Glomerular visceral epithelial cell (primary cell): ENCODE results near the gene IGFN1.
"Not testable (repeated sequence)": the region's sequence is repeated elsewhere in the genome, so short reads cannot be mapped to it uniquely, and the experiment has no call there.

Experiments used
- DNase-seq: peaks from one replicate; pipeline ENCODE4 v3.0.0-alpha.2; 2016; ENCODE audit errors: extremely low spot score

IGFN1 gene

DNA sequence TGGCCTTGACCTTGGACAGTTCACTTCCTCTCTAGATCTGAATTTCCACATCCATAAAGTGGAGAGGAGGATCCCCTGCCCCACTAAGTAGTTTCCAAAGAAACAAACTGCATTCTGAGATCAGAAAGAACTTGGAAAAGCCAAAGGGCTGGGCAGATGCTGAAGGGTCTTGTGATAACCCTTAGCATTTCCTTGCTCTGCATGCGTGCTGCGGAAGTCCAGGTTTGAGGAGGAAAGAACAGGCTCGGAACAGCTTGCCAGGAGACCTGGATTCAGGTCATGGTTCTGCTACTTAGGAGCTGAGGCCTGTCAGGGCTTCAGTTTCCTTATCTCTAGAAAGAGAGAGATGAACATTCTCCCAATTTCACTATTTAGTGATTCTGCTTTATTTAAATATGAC is 27.2 kb downstream of the IGFN1 start:
- no peak for DNase-seq

DNA sequence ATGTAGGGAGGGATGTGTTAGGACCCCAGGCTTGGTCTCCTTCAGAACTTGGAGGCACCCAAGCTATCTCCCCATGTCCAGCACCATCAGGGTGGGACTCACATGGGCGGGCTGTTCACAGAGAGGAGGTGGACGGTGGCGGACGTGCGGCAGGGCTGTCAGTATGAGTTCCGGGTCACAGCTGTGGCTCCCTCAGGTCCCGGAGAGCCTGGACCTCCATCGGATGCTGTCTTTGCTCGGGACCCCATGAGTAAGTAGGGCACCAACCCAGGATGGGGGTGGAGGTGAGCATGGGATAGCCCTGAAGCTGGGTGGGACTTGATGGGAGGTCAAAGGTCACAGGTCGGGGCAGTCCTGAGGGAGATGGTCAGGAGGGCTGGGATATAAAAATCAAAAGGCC is 27.8 kb downstream of the IGFN1 start:
- DNase-seq: no peak

DNA sequence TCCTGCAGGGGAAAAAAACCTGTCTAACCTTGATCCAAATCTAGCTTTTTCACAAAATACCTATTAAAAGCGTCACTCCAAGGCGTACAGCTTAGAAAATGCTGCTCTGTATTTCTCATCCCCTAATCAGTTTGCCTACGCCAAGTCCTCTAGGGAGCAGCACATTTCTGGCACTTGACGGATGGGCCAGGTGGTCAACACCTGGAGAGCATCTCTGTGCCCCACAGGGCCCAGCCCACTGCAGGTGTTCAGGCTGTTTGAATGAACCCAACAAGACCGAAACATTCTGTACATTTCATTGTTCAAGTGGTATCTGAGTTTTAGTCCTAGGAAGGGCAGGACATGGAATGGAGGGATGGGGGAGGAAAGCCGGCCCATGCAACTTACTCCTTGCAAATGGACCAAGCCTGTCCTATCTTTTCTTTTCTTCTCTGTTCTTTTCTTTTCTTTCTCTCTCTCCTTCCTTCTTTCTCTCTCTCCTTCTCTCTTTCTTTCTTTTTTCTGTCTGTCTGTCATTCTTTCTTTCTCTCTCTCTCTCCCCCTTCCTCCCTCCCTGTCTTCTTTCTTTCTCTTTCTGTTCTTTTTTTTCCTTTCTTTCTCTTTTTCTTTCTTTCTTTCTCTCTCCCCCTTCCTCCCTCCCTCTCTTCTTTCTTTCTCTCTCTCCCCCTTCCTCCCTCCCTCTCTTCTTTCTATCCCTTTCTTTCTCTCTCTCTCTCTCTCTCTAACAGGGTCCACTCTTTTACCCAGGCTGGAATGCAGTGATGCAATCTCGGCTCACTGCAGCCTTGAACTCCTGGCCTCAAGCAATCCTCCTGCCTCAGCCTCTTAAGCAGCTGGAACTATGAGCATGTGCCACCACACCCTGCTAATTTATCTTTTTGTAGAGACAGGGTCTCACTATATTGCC is 29.1 kb downstream of the IGFN1 start:
- no peak for DNase-seq

DNA sequence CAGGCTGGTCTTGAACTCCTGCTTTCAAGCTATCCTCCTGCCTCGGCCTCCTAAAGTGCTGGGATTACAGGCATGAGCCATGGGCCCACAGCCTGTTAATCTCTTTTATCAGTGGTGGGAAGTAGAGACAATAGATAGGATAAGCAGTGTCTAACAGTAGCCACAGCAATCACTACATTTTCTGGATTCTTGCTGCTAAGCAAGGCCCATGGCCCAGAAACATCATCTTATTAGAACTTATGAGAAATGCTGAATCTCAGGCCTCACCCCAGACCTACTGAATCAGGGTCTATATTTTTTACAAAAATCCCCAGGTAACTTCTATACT is 29.7 kb downstream of the IGFN1 start:
- DNase-seq: no peak

DNA sequence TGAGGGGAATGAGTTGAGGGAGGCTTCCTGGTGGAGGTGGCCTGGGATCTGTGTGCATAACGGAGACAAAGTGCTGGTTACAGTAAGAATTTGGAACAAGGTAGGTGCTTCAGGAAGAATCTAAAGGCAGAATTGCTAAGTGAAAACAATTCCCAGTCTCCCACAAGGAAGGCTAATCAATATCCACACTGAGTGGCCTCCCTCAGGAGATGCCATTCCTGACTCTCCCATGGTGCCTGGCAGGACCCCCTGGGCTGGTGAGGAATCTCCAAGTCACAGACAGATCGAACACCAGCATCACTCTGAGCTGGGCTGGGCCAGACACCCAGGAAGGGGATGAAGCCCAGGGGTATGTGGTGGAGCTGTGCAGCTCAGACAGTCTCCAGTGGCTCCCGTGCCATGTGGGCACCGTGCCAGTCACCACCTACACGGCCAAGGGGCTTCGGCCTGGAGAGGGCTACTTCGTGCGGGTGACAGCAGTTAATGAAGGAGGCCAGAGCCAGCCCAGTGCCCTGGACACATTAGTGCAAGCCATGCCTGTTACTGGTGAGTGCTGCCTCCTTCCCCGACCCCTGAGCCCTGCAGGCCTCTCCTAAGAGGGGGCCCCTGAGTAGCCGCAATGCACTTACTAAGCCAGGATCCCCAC is 30.7 kb downstream of the IGFN1 start:
- DNase-seq: no peak

DNA sequence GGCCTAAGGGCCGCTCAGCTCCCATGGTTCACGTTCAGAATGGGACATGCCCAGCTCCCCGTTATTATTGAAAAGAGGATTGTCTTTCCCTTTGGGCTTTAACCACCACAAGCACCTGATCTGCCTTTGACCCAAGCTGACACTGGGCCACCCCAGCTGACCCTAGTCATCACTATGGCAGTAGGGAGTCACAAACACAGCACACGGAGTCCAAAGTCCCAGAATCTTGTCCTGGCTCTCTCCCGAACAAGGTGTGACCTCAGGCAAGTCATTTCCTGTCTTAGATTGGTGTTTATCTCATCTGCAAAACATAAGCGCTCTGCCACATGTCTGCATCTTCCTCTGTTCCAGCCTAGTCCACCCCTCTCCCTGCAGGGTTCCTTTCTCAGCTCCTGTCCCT is 31.5 kb downstream of the IGFN1 start:
- no peak for DNase-seq

DNA sequence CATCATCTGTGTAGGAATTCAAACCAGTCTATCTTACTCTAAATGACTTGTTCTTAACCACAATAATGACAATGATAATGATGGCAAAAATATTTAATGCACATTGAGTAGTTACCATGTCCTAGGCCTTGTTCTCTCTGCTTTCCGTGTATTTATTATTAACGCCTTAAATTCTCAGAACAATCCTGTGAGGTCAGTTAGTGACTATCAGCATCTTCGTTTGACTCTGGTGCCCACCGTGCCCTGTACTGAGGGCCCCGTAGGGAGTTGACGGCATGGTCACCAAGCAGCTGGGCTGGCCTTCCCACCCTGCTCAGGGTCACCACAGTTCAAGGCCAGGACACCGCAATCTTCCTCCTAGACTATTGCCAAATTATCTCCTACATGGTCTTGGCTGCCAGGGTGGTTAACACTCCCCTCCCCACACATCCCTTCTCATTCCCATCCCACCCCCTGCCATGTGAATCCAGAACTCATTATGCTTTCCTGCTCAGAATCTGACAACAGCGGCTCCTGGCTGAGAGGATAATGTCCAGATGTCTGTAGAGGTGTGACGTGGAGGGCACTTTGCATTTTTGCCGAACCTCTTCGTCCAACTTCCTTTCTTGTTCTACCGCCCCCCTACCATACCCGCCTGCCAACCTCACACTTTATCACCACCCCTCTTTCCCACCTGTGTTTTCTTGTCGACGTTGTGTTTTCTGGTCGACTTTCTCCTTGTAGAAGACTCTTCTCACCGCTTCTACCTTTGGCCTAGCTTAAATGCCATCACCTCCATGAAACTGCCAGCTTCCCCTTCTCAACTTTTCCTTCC is 33.4 kb downstream of the IGFN1 start:
- no peak for DNase-seq

DNA sequence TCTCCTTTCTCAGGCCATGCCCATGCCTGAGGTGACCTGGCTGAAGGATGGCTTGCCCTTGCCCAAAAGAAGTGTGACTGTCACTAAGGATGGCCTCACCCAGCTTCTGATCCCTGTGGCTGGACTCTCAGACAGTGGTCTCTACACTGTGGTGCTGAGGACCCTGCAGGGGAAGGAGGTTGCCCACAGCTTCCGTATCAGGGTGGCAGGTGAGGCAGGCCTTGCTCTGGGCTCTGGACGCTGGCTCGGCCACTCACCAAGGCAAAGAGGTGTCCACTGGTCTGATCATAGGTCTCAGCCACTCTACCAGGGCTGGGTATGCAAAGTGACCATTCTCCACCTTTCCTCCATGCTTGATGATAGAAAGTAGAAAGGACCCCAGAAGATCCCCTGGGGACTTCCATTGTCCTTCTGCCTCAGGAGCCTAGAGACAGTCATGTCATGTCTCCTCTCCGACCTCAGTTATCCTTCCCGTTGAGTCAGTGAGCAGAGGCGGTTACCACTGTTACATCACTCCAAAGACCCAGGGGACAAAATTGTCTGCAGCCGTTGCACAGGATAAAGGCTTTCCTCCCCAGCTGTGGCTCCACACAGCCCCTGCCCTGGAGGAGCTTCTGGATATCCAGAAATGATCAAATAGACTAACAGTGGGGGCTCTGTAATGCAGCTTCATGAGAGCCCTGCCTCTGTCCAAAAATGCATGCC is 34.2 kb downstream of the IGFN1 start:
- DNase-seq: no peak

DNA sequence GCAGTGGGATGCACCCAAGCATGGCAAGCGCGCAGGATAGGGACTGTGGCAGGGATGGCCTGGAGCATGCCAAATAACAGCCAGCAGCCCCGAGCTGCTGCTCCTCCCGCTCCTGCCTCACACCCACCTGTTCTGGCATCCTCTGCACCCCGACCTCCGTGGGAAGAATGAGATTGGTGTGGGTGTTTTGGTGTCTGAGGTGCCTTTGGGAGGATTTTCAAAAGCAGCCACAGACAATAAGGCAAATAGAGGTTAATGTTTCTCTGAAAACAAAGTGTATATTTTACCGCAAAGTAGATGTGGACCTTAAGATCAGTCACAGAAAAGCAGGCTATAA is 35.5 kb downstream of the IGFN1 start:
- DNase-seq: no peak

DNA sequence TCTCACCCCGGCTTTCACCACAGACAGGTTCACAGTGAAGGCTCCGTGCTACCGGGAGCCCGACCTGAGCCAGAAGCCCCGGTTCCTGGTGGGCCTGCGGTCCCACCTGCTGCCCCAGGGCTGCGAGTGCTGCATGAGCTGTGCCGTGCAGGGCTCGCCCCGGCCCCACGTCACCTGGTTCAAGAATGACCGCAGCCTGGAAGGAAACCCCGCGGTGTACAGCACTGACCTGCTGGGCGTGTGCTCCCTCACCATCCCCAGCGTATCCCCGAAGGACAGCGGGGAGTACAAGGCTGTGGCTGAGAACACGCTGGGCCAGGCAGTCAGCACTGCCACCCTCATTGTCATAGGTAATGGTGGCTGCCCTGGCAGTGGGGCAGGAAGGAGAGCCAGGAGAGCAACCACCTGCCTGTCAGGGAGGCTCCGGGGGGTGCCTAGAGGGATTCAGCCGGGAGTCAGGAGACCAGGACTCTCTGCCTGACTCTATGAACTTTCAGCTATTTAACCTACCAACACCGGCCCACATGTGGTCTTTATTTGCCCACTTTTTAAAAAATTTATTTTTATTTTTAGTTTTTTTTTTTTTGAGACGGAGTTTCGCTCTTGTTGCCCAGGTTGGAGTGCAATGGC is 36.4 kb downstream of the IGFN1 start:
- DNase-seq: no peak

DNA sequence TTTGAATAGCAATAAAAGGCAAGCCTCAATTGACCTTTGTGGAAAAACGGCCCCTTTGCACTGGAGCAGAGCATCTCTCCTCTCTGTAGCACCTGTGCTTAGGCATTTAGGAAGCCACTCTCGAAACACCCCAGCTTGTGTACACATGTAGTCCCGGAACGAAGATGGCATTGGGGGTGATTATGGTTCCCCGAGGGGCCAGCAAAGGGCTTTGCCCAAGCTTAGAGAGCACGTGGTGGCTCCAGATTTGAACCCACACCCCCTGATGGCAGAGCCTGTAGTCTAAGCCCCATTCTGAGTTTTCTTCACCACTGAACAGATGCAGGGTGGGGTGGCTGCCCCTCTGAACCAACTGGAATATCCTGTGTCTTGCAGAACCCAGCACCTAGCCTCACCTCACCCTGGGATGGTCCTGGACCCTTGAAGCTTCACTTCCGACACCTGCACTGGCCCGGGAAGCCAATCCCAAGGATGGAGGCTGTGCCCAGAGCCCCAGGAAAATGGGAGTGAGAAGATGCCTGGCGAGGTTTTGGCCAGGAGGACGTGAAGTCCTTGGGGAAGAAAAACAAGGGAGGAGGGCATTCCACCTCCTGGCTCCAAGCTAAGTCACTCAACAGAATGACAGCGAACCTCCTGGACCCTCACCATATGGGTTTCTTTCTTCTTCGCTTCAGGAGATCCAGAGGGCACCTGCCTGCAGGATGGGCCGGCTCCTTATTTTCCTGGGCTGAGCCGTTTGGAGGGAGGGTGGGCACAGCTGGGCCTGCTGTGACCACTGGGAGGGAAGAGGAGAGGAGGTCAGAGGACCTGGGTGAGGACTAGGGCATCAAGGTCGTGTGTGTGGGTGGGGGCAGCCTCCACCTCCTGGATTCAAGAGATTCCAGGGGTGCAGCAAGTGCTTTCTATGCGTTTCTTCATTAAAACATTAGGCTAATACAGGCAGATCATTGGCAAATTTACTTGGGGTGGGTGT is 37.7 kb downstream of the IGFN1 start:
- DNase-seq: no peak

DNA sequence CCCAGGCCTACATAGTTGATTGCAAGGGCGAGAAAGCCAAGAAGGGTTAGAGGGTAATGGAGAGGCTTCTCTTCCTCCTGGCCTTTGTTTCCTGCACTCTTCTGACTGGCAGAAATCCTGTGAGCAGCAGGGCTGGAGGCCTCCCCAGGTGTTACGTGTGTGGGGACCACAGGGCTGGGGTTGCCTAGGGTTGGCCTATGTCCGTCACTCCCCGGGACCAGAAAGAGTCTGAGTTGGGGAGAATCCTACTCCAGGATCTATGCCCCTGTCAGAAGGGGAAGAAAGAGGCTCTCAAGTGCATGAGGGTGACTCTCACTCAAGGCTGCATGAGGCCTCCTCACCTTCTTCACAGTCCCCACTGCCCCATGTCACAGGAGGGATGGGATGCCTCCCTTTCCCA is 38.5 kb downstream of the IGFN1 start:
- no peak for DNase-seq

DNA sequence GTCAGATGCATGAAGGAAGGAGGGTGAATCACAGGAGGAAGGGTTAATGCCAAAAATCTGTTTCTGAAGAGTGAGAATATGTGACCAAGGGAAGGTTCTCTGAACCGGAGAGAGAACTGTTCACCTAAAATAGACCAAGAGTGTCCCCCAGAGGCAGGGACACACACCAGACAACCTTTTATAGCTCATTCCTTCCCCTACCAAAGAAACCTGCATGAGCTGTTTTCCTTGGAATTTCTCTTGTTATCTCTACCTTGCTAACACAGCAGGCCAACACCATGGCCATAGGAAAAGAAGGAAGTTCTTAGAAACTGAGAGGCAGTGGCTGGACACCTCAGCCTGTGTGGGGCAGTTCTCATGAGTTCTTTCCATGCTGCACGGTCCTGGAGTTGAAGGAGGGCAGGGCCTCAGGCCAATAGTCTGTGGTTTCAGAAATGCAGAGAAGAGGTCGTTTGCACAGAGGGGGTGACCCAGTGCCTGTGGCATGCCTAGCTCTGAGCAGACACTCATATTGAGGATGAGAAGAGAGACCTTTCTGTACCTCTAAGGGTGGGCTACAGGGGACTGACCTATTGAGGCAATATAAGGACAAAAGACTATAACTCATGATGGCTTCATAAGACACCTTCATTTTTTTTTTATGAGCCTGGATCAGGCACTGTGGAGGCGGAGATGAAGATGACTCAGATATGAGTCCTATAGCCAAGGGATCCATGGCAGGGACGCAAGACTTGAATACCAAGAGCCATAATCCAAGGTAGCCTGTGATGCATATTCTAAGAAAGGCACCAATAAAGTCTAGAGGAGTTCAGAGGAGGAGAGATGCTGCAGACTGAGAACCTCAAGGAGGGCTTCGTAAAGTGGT is 39.4 kb downstream of the IGFN1 start:
- peak; percentile 52 for DNase-seq

DNA sequence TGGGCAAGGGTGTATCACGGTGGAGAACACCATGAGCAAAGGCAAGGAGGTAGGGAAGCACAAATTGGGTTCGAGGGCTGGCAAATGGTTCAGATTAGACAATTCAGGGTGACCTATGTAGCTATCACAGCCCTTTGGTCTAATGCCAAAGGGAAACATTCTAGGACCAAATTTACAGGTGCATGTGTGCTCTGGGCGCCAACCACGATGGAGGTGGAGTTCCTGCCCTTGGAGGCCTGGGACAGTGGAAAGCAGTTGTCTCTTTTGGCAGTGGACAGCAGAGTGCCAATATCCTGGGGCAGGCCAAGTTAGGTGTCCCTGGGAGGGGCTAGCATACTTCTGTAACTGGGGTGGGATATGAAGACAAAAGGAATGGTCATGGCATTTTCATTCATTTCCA is 40.1 kb downstream of the IGFN1 start:
- no peak for DNase-seq

DNA sequence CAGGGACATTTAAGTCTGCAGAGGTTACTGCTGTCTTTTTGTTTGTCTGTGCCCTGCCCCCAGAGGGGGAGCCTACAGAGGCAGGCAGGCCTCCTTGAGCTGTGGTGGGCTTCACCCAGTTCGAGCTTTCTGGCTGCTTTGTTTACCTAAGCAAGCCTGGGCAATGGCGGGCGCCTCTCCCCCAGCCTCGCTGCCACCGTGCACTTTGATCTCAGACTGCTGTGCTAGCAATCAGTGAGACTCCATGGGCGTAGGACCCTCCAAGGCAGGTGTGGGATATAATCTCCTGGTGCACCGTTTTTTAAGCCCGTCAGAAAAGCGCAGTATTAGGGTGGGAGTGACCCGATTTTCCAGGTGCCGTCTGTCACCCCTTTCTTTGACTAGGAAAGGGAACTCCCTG is 49.0 kb downstream of the IGFN1 start:
- not testable (repeated sequence) for DNase-seq

DNA sequence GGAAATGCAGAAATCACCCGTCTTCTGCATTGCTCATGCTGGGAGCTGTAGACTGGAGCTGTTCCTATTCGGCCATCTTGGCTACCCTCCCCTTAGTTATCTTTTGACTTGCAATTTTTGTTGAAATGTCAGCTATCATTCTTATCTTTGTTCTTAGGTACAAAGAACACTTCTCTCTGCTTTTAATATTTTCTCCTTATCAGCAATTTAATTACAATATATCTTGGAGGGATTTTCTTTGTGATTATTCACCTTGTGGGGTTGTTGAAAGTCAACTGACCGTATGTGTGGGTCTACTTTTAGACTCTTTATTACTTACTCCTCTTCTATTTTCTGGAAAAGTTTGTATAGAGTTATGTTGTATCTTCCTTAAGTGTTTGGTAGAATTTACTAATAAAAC is 49.5 kb downstream of the IGFN1 start:
- no peak for DNase-seq

DNA sequence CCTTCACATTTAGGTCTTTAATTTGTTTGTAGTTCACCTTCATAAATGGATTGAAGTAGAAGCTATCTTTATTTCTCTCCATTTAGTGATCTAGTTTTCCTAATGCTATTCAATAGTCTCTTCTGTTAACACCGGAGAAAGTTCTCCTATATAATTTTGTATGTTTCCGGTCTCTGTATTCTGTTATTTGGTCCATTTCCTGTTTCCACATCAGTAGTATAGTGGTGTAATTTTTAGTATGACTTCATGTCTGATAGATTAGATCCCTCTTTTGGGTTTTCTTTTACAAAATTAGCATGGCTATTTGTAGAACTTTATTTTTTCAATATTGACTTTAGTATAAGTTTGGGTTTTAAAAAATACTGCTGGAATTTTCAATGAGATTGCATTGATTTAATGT is 51.1 kb downstream of the IGFN1 start:
- DNase-seq: no peak

DNA sequence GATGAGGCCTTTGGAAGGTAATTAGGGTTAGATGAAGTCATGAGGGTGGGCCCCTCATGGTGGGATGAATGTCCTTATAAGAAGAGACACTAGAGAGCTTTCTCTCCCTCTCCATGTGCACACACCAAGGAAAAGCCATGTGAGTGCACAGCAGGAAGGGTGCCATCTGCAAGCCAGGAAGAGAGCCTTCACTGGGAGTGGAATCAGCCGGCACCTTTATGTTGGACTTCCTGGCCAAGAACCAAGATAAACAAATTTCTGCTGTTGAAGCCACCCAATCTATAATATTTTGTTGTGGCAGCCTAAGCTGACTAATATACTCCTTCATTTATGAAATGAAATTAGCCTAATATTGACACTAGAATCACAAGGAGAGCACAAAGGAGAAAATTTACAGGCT is 54.5 kb downstream of the IGFN1 start:
- DNase-seq: no peak

DNA sequence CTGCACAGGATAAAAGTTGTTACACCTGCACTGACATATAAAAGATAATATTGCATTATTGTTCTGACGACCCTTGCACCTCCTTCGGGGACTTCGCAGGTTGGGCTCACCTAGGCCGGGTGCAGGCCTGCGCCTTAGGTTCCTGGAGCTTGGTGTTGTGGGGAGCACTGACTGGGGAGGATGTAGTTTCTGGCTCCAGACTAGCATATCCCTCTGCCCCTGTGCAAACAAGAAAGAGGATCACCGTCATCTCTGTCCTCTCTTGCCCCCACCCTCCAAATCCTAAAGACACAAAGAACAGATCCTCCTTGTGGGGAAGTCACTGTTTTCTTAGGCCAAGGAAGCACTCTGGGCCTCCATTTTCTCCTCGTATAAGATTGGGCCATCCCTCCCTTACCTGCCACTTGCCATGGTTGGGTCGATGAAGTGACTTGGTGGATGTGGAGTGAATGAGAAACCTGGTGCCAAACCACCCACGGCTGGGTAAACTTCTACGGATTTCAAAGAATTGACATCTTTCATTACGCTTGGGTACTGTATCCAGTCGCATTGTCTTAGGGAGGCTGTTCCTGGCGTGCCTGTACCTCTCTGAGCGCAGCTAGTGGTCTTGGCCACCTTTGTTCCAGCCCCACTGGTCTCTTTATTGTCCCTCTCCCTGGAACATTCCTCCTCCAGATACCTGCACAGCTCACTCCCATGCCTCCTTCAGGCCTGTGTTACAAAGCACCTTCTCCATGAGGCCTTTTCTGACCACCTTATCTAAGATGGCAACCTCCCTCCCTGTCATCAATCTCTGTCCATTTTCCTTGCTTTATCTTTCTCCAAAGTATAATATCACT is 58.3 kb downstream of the IGFN1 start:
- no peak for DNase-seq
